Astrocyte of the spinal cord (primary cell): ENCODE data around the gene ALDH1A3.

Experiments
- DNase-seq: peaks from one replicate; pipeline ENCODE4 v3.0.0; 2011; ENCODE audit warnings: low read depth, low spot score
- H3K4me3 ChIP-seq: 2 replicates; pipeline ENCODE4 v1.5.1; 2011; ENCODE audit warnings: low read depth, mild to moderate bottlenecking, low read length, moderate library complexity
- in situ Hi-C: cut with HindIII; loops from 2 replicates; pipeline ENCODE4 v1.10.0; 2017; ENCODE audit warnings: low sequenced_read_pairs
- TF ChIP-seq, protein P1 (sequence below): IDR thresholded peaks from 2 replicates; pipeline ENCODE4 v1.5.1; 2012; ENCODE audit warnings: low read depth, mild to moderate bottlenecking, low read length, inconsistent platforms

Gene ALDH1A3

DNA sequence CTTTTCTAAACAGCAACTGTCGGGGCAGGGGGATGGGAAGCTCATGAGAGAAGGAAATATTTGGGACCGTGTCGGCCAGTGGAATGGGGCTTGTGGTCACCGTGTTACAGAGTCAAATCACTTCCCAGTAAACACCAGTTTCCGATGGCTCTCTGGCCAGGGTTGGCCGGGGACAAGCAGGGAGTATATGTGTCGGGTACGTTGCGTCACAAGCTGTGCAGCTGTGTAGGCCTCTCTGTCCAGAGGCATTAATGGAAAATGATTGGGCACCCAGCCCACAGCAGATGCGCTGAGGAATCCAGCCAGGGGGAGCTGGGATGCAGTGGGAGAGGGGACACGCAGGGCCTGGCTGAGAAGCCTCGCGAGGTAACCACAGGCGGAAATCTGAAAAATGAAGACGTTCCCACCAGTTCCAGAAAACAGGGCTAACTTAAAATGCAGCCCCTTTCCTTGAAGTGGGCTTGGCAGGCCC lies 15.8 kb upstream of the ALDH1A3 start:
- no peak for DNase-seq
- TF ChIP-seq, protein P1, sequence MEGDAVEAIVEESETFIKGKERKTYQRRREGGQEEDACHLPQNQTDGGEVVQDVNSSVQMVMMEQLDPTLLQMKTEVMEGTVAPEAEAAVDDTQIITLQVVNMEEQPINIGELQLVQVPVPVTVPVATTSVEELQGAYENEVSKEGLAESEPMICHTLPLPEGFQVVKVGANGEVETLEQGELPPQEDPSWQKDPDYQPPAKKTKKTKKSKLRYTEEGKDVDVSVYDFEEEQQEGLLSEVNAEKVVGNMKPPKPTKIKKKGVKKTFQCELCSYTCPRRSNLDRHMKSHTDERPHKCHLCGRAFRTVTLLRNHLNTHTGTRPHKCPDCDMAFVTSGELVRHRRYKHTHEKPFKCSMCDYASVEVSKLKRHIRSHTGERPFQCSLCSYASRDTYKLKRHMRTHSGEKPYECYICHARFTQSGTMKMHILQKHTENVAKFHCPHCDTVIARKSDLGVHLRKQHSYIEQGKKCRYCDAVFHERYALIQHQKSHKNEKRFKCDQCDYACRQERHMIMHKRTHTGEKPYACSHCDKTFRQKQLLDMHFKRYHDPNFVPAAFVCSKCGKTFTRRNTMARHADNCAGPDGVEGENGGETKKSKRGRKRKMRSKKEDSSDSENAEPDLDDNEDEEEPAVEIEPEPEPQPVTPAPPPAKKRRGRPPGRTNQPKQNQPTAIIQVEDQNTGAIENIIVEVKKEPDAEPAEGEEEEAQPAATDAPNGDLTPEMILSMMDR = no peak
- in situ Hi-C loops = no loop called here
- no peak overlapping the region for H3K4me3 ChIP-seq

DNA sequence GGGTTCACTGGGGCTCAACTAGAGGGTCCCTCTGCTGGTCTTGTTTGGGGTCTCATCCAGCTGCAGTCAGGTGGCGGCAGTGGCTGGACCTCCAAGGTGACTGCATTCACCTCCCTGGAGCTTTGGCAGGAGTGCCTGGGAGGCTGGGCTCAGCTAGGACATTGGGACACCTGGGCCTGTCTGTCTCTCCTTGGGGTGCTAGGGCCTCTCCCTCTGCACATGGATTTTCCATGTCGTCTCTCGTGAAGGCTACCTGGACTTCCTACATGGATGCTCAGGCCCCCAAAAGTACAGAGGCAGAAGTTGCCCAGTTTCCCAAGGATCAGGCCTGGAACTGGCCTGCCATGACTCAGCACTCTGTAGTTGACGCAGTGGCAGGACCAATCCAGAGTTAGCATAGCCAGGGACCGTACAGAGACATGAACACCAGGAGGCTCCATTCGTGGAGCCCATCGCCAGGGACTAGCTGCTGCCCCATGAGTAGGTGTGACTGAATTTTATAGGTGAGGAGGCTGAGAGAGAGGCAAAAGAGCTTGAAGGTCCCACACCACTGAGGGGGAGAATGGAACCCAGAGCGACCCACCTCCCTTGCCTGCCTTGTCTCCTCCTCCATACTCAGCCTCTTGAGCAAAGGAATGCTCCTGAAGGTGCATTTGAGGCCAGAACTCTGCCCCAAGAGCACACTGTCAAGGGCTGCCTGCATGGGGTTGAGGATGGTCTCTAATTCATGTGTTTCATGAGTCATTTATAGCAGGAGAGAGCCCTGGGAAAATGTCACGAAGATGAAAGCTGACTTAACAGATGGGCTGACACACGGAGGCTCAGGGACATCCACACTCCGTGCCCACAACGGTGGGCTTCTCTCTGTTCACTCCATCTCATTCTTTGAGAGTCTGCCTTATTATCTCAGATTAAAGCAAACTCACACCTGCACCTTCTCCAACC lies 13.0 kb upstream of the ALDH1A3 start:
- no peak overlapping the region for H3K4me3 ChIP-seq
- no peak for DNase-seq
- in situ Hi-C loops = no loop called here
- TF ChIP-seq, protein P1 = no peak

DNA sequence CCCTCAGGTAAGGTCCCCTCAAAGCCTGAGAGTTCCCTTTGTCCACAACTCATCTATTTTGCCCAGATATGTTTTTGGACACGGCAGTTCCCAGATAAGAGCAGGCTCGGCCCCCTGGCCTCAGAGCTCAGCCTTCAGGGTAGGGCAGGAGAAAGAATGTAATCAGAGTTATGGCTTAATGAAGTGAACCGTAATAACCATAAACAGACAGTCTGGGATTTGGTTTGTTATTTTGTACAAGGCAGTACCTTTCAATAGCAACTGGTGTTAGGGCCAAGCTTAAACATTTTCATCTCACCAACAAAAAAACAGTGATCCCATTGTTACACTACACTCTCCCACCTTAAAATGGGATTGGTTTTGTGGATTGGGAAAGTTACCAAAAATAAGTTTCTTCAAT lies 12.2 kb upstream of the ALDH1A3 start:
- DNase-seq = no peak
- no peak overlapping the region for H3K4me3 ChIP-seq
- in situ Hi-C loops = no loop called here
- TF ChIP-seq, protein P1 = no peak

DNA sequence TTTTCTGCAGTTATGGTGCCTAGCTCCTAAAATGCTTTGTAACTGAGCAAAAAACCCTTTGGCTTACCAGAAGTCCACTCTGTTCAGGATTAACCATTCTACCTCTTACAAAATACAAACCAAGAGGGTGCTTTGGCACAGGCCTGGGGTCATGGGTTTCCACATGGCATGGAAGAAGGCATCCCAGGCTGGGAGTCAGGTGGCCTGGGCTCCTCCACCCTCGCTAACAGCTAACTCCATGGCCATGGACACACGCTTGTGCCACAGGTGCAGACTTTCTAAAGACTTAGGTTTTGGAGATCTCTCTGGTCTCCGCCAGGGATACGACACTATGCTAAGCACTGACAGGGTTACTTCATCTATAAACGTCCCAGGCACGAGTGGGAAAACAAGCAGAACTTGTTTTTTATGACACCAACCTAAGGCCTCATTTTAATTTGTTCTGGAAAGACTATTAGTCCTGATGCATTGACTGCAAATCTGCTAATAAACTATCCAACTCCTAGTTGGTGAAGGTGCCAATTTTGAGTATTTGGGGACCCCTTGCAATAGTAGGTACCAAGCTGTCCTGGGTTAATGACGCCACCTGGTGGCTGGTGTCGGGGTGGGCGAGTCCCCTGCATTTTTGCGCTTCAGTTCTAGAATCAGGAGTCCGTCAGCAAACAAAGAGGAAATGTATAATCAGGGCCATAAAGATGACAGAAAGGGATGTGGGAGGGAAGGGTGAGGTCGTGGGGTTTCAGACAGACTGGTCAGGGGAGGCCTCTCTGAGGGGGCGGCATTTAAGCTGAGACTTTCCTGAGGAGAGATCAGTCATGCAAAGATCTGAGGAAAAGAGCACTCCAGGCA lies 10.3 kb upstream of the ALDH1A3 start:
- DNase-seq = no peak
- H3K4me3 ChIP-seq = no peak overlapping the region
- TF ChIP-seq, protein P1 = peak; percentile 53
- in situ Hi-C loops = no loop called here

DNA sequence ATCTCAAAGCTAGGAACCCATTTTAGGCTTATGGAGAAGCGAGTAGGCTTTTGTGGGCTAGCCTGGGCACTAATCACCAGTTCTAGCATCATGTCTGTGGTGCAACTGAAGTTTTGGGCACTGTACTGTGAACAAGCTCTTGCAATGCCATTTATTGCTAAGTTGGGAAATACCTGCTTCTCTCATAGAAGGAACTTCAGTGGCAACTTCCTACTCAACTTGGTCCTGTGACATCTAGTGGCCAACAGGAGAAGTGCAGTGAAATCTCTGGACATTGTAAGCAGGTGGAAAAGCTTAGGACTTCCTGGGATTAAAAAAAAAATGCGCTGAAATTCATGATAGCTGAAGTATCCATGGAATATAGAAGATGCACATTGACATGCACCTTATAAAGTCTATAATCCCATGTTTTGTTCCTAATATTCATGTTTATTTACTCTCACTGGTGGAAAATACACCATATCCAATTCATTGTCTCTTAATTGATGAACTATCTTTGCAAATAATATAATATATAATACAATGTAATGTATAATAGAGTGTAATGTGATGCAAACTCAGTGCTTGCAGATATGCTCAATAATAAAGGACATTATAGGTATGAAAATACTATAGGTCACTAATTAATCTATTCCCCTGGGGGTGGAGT lies 6.5 kb upstream of the ALDH1A3 start:
- in situ Hi-C loops = no loop called here
- DNase-seq = peak; percentile 85
- H3K4me3 ChIP-seq = no peak overlapping the region
- TF ChIP-seq, protein P1 = peak; percentile 94

DNA sequence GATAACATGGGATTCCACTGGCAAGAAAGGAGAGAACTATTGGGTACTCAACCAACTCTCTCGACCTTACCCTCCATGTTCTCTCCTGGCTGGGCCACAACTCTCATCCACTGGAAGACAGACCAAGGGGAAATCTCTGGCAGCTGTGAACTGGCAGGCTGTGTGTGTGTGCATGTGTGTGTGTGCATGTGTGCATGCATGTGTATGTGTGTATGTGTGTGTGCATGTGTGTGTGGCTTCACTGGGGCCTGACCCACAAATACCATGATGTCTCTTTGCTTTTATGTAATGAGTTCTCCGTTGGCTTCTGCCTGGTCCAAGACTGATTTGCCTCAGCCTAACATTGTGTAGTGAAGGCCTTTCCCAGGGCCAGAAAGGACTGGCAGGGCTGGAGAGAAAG lies 4.1 kb upstream of the ALDH1A3 start:
- in situ Hi-C loops = no loop called here
- TF ChIP-seq, protein P1 = no peak
- H3K4me3 ChIP-seq = no peak overlapping the region
- DNase-seq = no peak
